Sigmoid colon (tissue), 7 donors: Measurements from ENCODE around the gene COL4A3. TPM values are rescaled to one million over a fixed set of nuclear protein-coding genes. Genes with fewer than 3 reads are reported as not detected.

Experiments
- DNase-seq: peaks from one replicate; pipeline ENCODE4 v3.0.0-alpha.2; 2019
- H3K27ac ChIP-seq, 4 donors: fragments of 200-600 bp; sonication (generic); one replicate each; pipeline ENCODE4 v1.5.1; 2016 to 2019; ENCODE audit warnings: mild to moderate bottlenecking in 1 of 4
- H3K27me3 ChIP-seq, 3 donors: fragments of 200-600 bp; sonication (generic); one replicate each; pipeline ENCODE4 v1.5.1; 2019; ENCODE audit warnings: mild to moderate bottlenecking in 1 of 3
- H3K36me3 ChIP-seq, 4 donors: fragments of 200-600 bp; sonication (generic); one replicate each; pipeline ENCODE4 v1.5.1; 2016 to 2019
- H3K4me1 ChIP-seq, 4 donors: fragments of 200-600 bp; sonication (generic); one replicate each; pipeline ENCODE4 v1.5.1; 2017 to 2019
- H3K4me3 ChIP-seq, 4 donors: fragments of 200-600 bp; sonication (generic); one replicate each; pipeline ENCODE4 v1.5.1; 2017 to 2019; ENCODE audit warnings: mild to moderate bottlenecking in 2 of 4, moderate library complexity in 1 of 4
- H3K9me3 ChIP-seq, 4 donors: fragments of 200-600 bp in 3 of 4; sonication (generic) in 3 of 4; one replicate each; pipeline versions ENCODE4 v1.5.1 to v1.6.1; 2013 to 2019
- EP300 ChIP-seq, 4 donors: sonication (generic); formaldehyde crosslinking; IDR thresholded peaks; one replicate each; pipeline ENCODE4 v1.6.1; 2017; ENCODE audit warnings: antibody characterized with exemption in 4 of 4
- POLR2A ChIP-seq, 2 donors: fragments of 450-650 bp; IDR thresholded peaks; one replicate each; pipeline ENCODE4 v1.6.1; 2016; ENCODE audit warnings: antibody characterized with exemption in 2 of 2, mild to moderate bottlenecking in 2 of 2, moderate library complexity in 2 of 2
- POLR2AphosphoS5 ChIP-seq, 4 donors: sonication (generic); formaldehyde crosslinking; IDR thresholded peaks; one replicate each; pipeline ENCODE4 v1.6.1; 2017; ENCODE audit warnings: antibody characterized with exemption in 4 of 4
- WGBS, 2 donors: extraction: QIAGEN DNeasy Blood & Tissue Kit; methylation state at CpG; one replicate each; pipeline ENCODE4 v1.1.7; 2013; 5-methylcytosine and 5-hydroxymethylcytosine counted together
- intact Hi-C: fragments of 100-400 bp; cut with DNase I; formaldehyde crosslinking; loops from one replicate; pipeline ENCODE4 v1.15.1; 2023
- polyA plus RNA-seq, 3 donors: library from polyadenylated mRNA; stranded (reverse); fragments of 200-250 nt; gene quantifications; one replicate each; pipeline ENCODE4 v1.2.3, GENCODE V29; 2013
- total RNA-seq, 4 donors: library from RNA; depleted of rRNA; stranded (reverse); fragments of >200 nt; gene quantifications; one replicate each; pipeline ENCODE4 v1.1.0, GENCODE V29; 2016
- TF ChIP-seq, protein P1 (sequence below), 4 experiments: fragments of 450-650 bp in 3 of 4; fragments of 200-600 bp in 1 of 4; IDR thresholded peaks; one replicate each; pipeline ENCODE4 v1.5.1; 2016 to 2019; ENCODE audit warnings: antibody characterized with exemption in 4 of 4, mild to moderate bottlenecking in 3 of 4, moderate library complexity in 2 of 4
- donor health status: healthy with polysubstance abuse.
- donor health status: Bipolar disorder and iron deficiency.
- donor health status: healthy.

COL4A3 gene
- total and polyA plus RNA-seq, 7 donors: under 0.01 to 1.6 (median 0.93) TPM; not detected in 1

DNA sequence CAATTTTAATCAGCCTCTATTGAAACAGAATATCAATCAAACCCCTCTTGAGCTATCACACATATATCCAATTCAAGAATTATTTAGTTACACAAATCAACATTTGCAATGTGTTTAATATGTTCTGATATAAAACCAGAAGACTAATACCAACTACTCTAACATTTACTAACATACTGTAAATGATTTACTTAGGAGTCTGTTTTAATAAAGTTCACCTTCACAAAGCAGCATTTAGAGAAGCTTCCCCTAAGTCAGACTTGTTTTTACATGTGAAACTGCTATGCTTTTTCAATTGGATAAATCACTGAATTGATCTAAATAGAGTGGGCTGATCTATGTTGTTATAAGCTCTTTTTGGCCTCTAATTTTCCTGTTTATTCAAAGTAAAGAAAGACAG, 18.3 kb downstream of the COL4A3 start:
- DNase-seq: no peak
- H3K4me1 ChIP-seq: peaks cover 0 to 2% (median 0%) of the 10 kb centered on the region in 4 donors
- H3K36me3 ChIP-seq: no peaks in the 10 kb centered on the region
- no peak for TF ChIP-seq EP300 (IDR thresholded peaks at IDR 0.05)
- TF ChIP-seq POLR2AphosphoS5 (IDR thresholded peaks at IDR 0.05): no peak
- no peak for TF ChIP-seq POLR2A (IDR thresholded peaks at IDR 0.05)
- TF ChIP-seq, protein P1, sequence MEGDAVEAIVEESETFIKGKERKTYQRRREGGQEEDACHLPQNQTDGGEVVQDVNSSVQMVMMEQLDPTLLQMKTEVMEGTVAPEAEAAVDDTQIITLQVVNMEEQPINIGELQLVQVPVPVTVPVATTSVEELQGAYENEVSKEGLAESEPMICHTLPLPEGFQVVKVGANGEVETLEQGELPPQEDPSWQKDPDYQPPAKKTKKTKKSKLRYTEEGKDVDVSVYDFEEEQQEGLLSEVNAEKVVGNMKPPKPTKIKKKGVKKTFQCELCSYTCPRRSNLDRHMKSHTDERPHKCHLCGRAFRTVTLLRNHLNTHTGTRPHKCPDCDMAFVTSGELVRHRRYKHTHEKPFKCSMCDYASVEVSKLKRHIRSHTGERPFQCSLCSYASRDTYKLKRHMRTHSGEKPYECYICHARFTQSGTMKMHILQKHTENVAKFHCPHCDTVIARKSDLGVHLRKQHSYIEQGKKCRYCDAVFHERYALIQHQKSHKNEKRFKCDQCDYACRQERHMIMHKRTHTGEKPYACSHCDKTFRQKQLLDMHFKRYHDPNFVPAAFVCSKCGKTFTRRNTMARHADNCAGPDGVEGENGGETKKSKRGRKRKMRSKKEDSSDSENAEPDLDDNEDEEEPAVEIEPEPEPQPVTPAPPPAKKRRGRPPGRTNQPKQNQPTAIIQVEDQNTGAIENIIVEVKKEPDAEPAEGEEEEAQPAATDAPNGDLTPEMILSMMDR (IDR thresholded peaks at IDR 0.05): no peak
- no peaks in the 10 kb centered on the region for H3K27me3 ChIP-seq
- intact Hi-C loops: no loop called here
- H3K27ac ChIP-seq: no peak overlapping the region
- H3K9me3 ChIP-seq: no peaks in the 10 kb centered on the region
- no peak overlapping the region for H3K4me3 ChIP-seq

DNA sequence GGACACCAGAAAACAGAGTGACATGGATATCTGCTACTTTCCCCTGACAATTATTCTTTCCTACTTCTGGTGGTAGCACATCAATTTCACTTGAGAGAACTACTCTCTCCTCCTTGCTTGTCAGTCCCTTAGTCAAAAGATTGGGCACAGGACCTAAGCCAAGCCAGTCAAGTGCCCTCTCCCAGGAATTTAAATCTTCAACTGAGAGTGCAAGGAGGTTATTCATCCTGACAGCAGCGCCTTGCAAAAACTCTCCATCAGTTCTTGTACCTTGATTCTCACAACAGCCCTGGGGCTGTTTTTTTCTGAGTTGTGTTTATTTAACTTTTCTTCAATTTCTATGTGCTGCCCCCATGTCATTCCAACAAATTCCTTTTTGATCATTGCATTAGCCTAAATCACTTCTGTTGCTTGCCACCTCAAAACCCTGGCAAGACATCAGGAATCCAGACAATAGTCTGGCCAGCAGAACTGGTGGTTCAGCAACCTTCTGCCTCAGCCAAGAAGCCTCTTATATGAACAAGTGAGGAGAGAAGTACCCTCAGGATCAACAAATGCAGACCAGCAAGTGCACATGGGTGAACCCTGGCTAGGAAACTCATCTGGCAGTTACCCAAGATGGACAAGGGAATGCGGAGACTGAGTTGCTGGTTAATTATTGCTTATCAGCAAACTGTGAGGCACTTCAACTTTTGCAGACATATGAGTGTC, 19.4 kb downstream of the COL4A3 start:
- TF ChIP-seq POLR2AphosphoS5 (IDR thresholded peaks at IDR 0.05) (no peak), POLR2A (IDR thresholded peaks at IDR 0.05) (no peak), EP300 (IDR thresholded peaks at IDR 0.05) (no peak)
- TF ChIP-seq, protein P1 (IDR thresholded peaks at IDR 0.05): no peak
- H3K4me1 ChIP-seq: peaks cover 0 to 12% (median 0%) of the 10 kb centered on the region in 4 donors
- no peaks in the 10 kb centered on the region for H3K27me3 ChIP-seq
- intact Hi-C loops: no loop called here
- H3K36me3 ChIP-seq: no peaks in the 10 kb centered on the region
- no peak for DNase-seq
- no peaks in the 10 kb centered on the region for H3K9me3 ChIP-seq
- no peak overlapping the region for H3K4me3 ChIP-seq
- no peak overlapping the region for H3K27ac ChIP-seq
- 55 to 87% methylated on average over 2 of the region's 2 CpGs for WGBS, 2 donors

GRCh38 chr2:227185615-227186232, 21.3 kb downstream of the COL4A3 start:
- no peak overlapping the region for H3K4me3 ChIP-seq
- DNase-seq: no peak
- no peaks in the 10 kb centered on the region for H3K9me3 ChIP-seq
- TF ChIP-seq EP300 (IDR thresholded peaks at IDR 0.05): no peak
- no peak for TF ChIP-seq POLR2AphosphoS5 (IDR thresholded peaks at IDR 0.05)
- TF ChIP-seq POLR2A (IDR thresholded peaks at IDR 0.05): no peak
- TF ChIP-seq, protein P1 (IDR thresholded peaks at IDR 0.05): no peak
- peaks cover 0 to 12% (median 0%) of the 10 kb centered on the region in 4 donors for H3K4me1 ChIP-seq
- no peaks in the 10 kb centered on the region for H3K27me3 ChIP-seq
- no peaks in the 10 kb centered on the region for H3K36me3 ChIP-seq
- H3K27ac ChIP-seq: no peak overlapping the region
- intact Hi-C loops: no loop called here
- WGBS, 2 donors: 78 to 85% methylated on average over 6 of the region's 6 CpGs

DNA sequence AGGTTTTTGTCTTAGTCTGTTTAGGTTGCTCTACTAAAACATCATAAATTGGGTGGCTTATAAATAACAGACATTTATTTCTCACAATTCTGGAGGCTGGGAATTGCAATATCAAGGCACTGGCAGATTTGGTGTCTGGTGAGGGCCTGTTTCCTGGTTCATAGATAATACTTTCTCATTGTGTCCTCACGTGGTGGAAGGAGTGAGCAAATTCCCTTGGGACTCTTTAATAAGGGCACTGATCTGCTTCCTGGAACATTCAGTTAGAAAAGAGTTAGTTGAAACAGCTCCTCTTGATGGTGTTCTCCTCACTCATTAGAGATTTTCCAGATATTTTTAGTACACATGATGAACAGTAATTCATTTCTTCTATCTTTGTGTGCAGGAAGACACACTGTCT, 22.3 kb downstream of the COL4A3 start:
- no peak for DNase-seq
- intact Hi-C loops: no loop called here
- H3K4me3 ChIP-seq: no peak overlapping the region
- H3K27me3 ChIP-seq: no peaks in the 10 kb centered on the region
- H3K9me3 ChIP-seq: no peaks in the 10 kb centered on the region
- peaks cover 0 to 12% (median 0%) of the 10 kb centered on the region in 4 donors for H3K4me1 ChIP-seq
- WGBS, 2 donors: 33 to 42% methylated on average over 1 of the region's 1 CpG
- no peak overlapping the region for H3K27ac ChIP-seq
- no peak for TF ChIP-seq POLR2AphosphoS5 (IDR thresholded peaks at IDR 0.05)
- TF ChIP-seq POLR2A (IDR thresholded peaks at IDR 0.05): no peak
- TF ChIP-seq EP300 (IDR thresholded peaks at IDR 0.05): no peak
- TF ChIP-seq, protein P1 (IDR thresholded peaks at IDR 0.05): no peak
- no peaks in the 10 kb centered on the region for H3K36me3 ChIP-seq
